Breast epithelium (tissue), 4 donors: Measurements from ENCODE around the gene AKR1C8. TPM values are rescaled to one million over a fixed set of nuclear protein-coding genes. Genes with fewer than 3 reads are reported as not detected.

Experiments used
- DNase-seq, 2 donors: peaks; one replicate each; pipeline ENCODE4 v3.0.0-alpha.2; 2019; ENCODE audit warnings: low spot score in 2 of 2
- H3K27ac ChIP-seq, 2 donors: fragments of 200-600 bp; sonication (generic) in 1 of 2; one replicate each; pipeline ENCODE4 v1.5.1; 2016 to 2019; ENCODE audit warnings: mild to moderate bottlenecking in 1 of 2
- H3K27me3 ChIP-seq, 2 donors: fragments of 200-600 bp; sonication (generic) in 1 of 2; one replicate each; pipeline versions ENCODE4 v1.5.1 to v1.6.0; 2017 to 2019; ENCODE audit warnings: control low read depth in 1 of 2, mild to moderate bottlenecking in 1 of 2
- H3K36me3 ChIP-seq: fragments of 200-600 bp; one replicate; pipeline ENCODE4 v1.5.1; 2019
- H3K4me1 ChIP-seq, 2 donors: fragments of 200-600 bp; sonication (generic); one replicate each; pipeline ENCODE4 v1.5.1; 2016 to 2019; ENCODE audit warnings: control low read depth in 1 of 2
- H3K4me3 ChIP-seq, 3 donors: fragments of 200-600 bp; sonication (generic); 1 replicate in 2 of 3; 2 replicates in 1 of 3; pipeline ENCODE4 v1.5.1; 2016 to 2019; ENCODE audit warnings: mild to moderate bottlenecking in 3 of 3, moderate library complexity in 2 of 3
- H3K9me3 ChIP-seq, 2 donors: fragments of 200-600 bp; sonication (generic) in 1 of 2; one replicate each; pipeline ENCODE4 v1.5.1; 2016 to 2019; ENCODE audit warnings: control low read depth in 1 of 2
- POLR2A ChIP-seq: fragments of 450-650 bp; IDR thresholded peaks from one replicate; pipeline ENCODE4 v1.6.1; 2016; ENCODE audit warnings: antibody characterized with exemption, mild to moderate bottlenecking, moderate library complexity
- POLR2AphosphoS5 ChIP-seq, 3 donors: sonication (generic); formaldehyde crosslinking; IDR thresholded peaks; one replicate each; pipeline ENCODE4 v1.6.1; 2017; ENCODE audit warnings: antibody characterized with exemption in 3 of 3
- intact Hi-C: fragments of 100-400 bp; cut with DNase I; formaldehyde crosslinking; loops from one replicate; pipeline ENCODE4 v1.15.1; 2023; ENCODE audit warnings: low total_unique reads
- total RNA-seq, 3 donors: library from RNA; depleted of rRNA; stranded (reverse); fragments of >200 nt; gene quantifications; one replicate each; pipeline ENCODE4 v1.1.0, GENCODE V29; 2016
- TF ChIP-seq, protein P1 (sequence below), 3 donors: fragments of 450-650 bp; IDR thresholded peaks; one replicate each; pipeline ENCODE4 v1.5.1; 2016 to 2017; ENCODE audit warnings: antibody characterized with exemption in 3 of 3, mild to moderate bottlenecking in 3 of 3, moderate library complexity in 3 of 3

Gene AKR1C8
- total RNA-seq, 3 donors from 2014 or later: 0.33 to 0.73 TPM; not detected in 1

DNA sequence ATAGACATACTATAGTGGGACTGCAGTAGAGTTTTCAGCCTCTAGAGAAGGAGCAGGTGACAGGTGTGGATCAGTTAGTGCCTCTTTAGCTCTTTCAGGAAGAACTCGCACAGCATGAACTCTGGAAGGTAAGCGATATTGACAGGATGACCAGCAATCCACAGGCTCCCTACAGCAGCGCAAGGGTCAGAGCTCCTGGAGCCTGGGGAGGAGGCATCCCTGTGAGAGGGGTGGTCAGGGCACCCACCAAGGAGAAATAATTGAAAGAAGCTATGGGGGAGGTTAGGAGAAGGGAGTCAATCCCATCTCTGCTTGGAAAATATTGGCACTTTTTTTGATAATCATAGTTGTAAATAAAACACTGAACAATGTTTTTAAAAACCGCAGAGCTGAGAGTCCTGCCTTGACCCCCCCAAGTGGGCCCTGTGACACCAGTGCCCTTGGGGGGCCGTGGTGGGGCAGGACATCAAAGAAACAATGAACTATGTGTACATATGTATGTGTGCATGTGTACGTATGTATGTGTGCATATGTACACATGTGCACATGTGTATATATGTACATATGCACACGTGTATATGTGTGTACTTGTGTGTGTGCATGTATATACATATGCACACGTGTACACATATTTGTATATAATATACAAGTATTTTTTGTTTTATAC lies 77.0 kb downstream of the AKR1C8 start:
- Histone ChIP-seq H3K4me1 (no peaks in the 10 kb centered on the region), H3K4me3 (no peak overlapping the region), H3K36me3 (no peaks in the 10 kb centered on the region), H3K27ac (no peak overlapping the region), H3K27me3 (no peaks in the 10 kb centered on the region), H3K9me3 (no peaks in the 10 kb centered on the region)
- no peak for DNase-seq
- TF ChIP-seq POLR2A (no peak), POLR2AphosphoS5 (IDR thresholded peaks at IDR 0.05) (no peak)
- TF ChIP-seq, protein P1, sequence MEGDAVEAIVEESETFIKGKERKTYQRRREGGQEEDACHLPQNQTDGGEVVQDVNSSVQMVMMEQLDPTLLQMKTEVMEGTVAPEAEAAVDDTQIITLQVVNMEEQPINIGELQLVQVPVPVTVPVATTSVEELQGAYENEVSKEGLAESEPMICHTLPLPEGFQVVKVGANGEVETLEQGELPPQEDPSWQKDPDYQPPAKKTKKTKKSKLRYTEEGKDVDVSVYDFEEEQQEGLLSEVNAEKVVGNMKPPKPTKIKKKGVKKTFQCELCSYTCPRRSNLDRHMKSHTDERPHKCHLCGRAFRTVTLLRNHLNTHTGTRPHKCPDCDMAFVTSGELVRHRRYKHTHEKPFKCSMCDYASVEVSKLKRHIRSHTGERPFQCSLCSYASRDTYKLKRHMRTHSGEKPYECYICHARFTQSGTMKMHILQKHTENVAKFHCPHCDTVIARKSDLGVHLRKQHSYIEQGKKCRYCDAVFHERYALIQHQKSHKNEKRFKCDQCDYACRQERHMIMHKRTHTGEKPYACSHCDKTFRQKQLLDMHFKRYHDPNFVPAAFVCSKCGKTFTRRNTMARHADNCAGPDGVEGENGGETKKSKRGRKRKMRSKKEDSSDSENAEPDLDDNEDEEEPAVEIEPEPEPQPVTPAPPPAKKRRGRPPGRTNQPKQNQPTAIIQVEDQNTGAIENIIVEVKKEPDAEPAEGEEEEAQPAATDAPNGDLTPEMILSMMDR (IDR thresholded peaks at IDR 0.05): no peak
- intact Hi-C loops: no loop called here

DNA sequence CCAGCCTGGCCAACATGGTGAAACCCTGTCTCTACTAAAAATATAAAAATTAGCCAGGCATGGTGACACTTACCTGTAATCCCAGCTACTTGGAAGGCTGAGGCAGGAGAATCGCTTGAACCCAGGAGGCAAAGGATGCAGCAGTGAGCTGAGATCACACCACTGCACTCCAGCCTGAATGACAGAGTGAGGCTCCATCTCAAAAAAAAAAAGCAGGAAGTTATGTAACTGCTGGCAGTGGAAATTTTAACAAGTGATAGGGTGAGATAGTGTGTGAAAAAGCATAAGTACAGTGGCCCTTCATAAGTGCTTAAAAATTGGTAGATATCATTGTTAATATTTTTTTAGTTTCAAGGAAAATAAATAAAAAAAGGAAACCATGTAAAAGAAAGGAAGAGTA lies 78.4 kb downstream of the AKR1C8 start:
- DNase-seq: no peak
- Histone ChIP-seq H3K36me3 (no peaks in the 10 kb centered on the region), H3K27ac (no peak overlapping the region), H3K4me3 (no peak overlapping the region), H3K27me3 (no peaks in the 10 kb centered on the region), H3K4me1 (no peaks in the 10 kb centered on the region), H3K9me3 (no peaks in the 10 kb centered on the region)
- TF ChIP-seq POLR2AphosphoS5 (IDR thresholded peaks at IDR 0.05) (no peak), POLR2A (no peak)
- TF ChIP-seq, protein P1 (IDR thresholded peaks at IDR 0.05): no peak
- intact Hi-C loops: no loop called here

DNA sequence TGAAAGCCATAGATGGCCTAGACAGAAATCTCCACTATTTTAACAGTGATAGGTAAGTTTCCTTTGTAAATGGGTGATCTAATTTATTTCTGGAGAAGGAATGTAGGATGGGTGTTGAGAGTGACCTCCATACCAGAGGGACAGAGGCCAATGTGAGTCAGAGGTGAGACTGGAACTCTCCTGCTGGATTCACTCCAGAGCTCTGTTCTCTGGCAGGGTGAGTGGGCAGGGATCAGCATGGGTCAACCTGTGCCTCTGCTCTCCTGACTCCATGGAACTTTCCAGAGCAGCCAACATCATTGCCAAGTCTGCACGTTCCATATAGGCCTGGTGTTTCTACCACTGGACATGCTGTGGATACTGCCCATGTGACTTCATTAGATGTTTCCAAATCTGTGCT lies 79.3 kb downstream of the AKR1C8 start:
- Histone ChIP-seq H3K27ac (no peak overlapping the region), H3K36me3 (no peaks in the 10 kb centered on the region), H3K4me1 (no peaks in the 10 kb centered on the region), H3K27me3 (no peaks in the 10 kb centered on the region), H3K4me3 (no peak overlapping the region), H3K9me3 (no peaks in the 10 kb centered on the region)
- no peak for DNase-seq
- TF ChIP-seq, protein P1 (IDR thresholded peaks at IDR 0.05): no peak
- no peak for TF ChIP-seq POLR2AphosphoS5 (IDR thresholded peaks at IDR 0.05)
- TF ChIP-seq POLR2A: no peak
- intact Hi-C loops: no loop called here

Other genes with a start within 250 kb of the AKR1C8 start
- gene AKR1C1, start 221.7 kb downstream of the AKR1C8 start, total RNA-seq: 100 to 1,000 TPM in 1 of 3 donors, 10 to 100 TPM in 2; 24.1 to 214 (median 31.5) TPM
- 100 to 1,000 TPM in 1 of 3 donors, 10 to 100 TPM in 2; 25.9 to 259 (median 25.9) TPM for gene AKR1C2, start 181.3 kb downstream of the AKR1C8 start, total RNA-seq
- 100 to 1,000 TPM in 1 of 3 donors, 10 to 100 TPM in 2; 37.6 to 110 (median 70.8) TPM for gene AKR1C3, start 90.7 kb downstream of the AKR1C8 start, total RNA-seq
- not detected for gene AKR1C4, start 11.7 kb upstream of the AKR1C8 start, total RNA-seq
- not detected for gene UCN3, start 179.8 kb upstream of the AKR1C8 start, total RNA-seq
- 1 to 10 TPM in 2 of 3 donors, not detected in 1; 1.6 to 1.9 TPM for gene TUBAL3, start 219.7 kb upstream of the AKR1C8 start, total RNA-seq
- 100 to 1,000 TPM in 2 of 3 donors, 10 to 100 TPM in 1; 87.2 to 179 (median 145) TPM for gene NET1, start 227.4 kb upstream of the AKR1C8 start, total RNA-seq